GM23338 (cell line): ENCODE results near the gene SMURF1. TPM values are rescaled to one million over a fixed set of nuclear protein-coding genes. Genes with fewer than 3 reads are reported as not detected.

Experiments
- ATAC-seq: fragments of 200-7000 bp; cut with Tn5 transposase; 3 replicates; pipeline ENCODE4 v1.9.1; 2020
- DNase-seq: peaks from one replicate; pipeline ENCODE4 v3.0.0-alpha.2; 2015; ENCODE audit warnings: low spot score
- H2AFZ ChIP-seq: fragments of 200-600 bp; sonication (generic); 2 replicates; pipeline ENCODE4 v1.8.0; 2016; ENCODE audit warnings: antibody characterized with exemption, mild to moderate bottlenecking, moderate library complexity
- H3F3A ChIP-seq: fragments of 200-600 bp; sonication (generic); replicated peaks from 2 replicates; pipeline ENCODE4 v1.8.0; 2017; ENCODE audit warnings: antibody characterized with exemption, mixed run types, low read depth
- H3K27ac ChIP-seq: fragments of 200-600 bp; sonication (generic); 2 replicates; pipeline ENCODE4 v1.6.1; 2016; ENCODE audit warnings: low read depth
- H3K27me3 ChIP-seq: fragments of 200-600 bp; sonication (generic); 2 replicates; pipeline ENCODE4 v1.8.0; 2016; ENCODE audit warnings: mild to moderate bottlenecking, mixed run types, moderate library complexity; ENCODE audit not compliant: insufficient read depth
- H3K36me3 ChIP-seq: fragments of 200-600 bp; sonication (generic); 2 replicates; pipeline ENCODE4 v1.8.0; 2016; ENCODE audit warnings: mild to moderate bottlenecking; ENCODE audit not compliant: insufficient read depth
- H3K4me1 ChIP-seq: fragments of 200-600 bp; sonication (generic); 2 replicates; pipeline ENCODE4 v1.8.0; 2016; ENCODE audit warnings: mild to moderate bottlenecking, moderate library complexity; ENCODE audit not compliant: insufficient read depth
- H3K4me2 ChIP-seq: fragments of 200-600 bp; sonication (generic); 2 replicates; pipeline ENCODE4 v1.7.1; 2017; ENCODE audit warnings: mixed run types
- H3K4me3 ChIP-seq: fragments of 200-600 bp; sonication (generic); 2 replicates; pipeline ENCODE4 v1.6.1; 2016; ENCODE audit warnings: mixed run types
- H3K79me2 ChIP-seq: fragments of 200-600 bp; sonication (generic); replicated peaks from 2 replicates; pipeline ENCODE4 v1.8.0; 2017; ENCODE audit warnings: mild to moderate bottlenecking; ENCODE audit not compliant: insufficient read depth
- H3K9me2 ChIP-seq: fragments of 200-600 bp; sonication (generic); 2 replicates; pipeline ENCODE4 v1.8.0; 2017; ENCODE audit not compliant: insufficient read depth
- H4K20me1 ChIP-seq: fragments of 200-600 bp; sonication (generic); replicated peaks from 2 replicates; pipeline ENCODE4 v1.8.0; 2017; ENCODE audit warnings: mild to moderate bottlenecking; ENCODE audit not compliant: insufficient read depth
- H3K27ac Mint-ChIP-seq: 2 replicates; pipeline ENCODE4 v1.8.0; 2020; ENCODE audit warnings: inconsistent platforms, mild to moderate bottlenecking, moderate library complexity, mixed read lengths
- H3K27me3 Mint-ChIP-seq: 3 replicates; pipeline ENCODE4 v1.8.0; 2022; ENCODE audit warnings: low read depth, mild to moderate bottlenecking, moderate library complexity, mixed read lengths, inconsistent platforms; ENCODE audit not compliant: insufficient read depth, poor library complexity
- H3K36me3 Mint-ChIP-seq: 3 replicates; pipeline ENCODE4 v1.8.0; 2021; ENCODE audit warnings: low read depth, mild to moderate bottlenecking, inconsistent platforms, moderate library complexity, mixed read lengths
- H3K4me1 Mint-ChIP-seq: 3 replicates; pipeline ENCODE4 v1.8.0; 2020; ENCODE audit warnings: mild to moderate bottlenecking, inconsistent platforms, mixed read lengths
- H3K4me3 Mint-ChIP-seq: 3 replicates; pipeline ENCODE4 v1.8.0; 2021; ENCODE audit warnings: moderate library complexity, mild to moderate bottlenecking, inconsistent platforms, mixed read lengths
- H3K9me3 Mint-ChIP-seq: 3 replicates; pipeline ENCODE4 v1.8.0; 2020; ENCODE audit warnings: moderate library complexity, mild to moderate bottlenecking, inconsistent platforms, mixed read lengths
- CREB1 ChIP-seq: fragments of 250-450 bp; sonication (Bioruptor Pico); IDR thresholded peaks from 2 replicates; pipeline ENCODE4 v1.5.0; 2020; ENCODE audit warnings: low read depth, mild to moderate bottlenecking, moderate library complexity
- EZH2 ChIP-seq: fragments of 200-600 bp; sonication (generic); IDR thresholded peaks from one replicate; pipeline ENCODE4 v1.8.0; 2017; ENCODE audit warnings: antibody characterized with exemption, mild to moderate bottlenecking, low read depth; ENCODE audit not compliant: unreplicated experiment
- EZH2phosphoT487 ChIP-seq: fragments of 200-600 bp; sonication (generic); IDR thresholded peaks from one replicate; pipeline ENCODE4 v1.8.1; 2018; ENCODE audit warnings: antibody characterized with exemption; ENCODE audit not compliant: unreplicated experiment
- JUNB ChIP-seq: IDR thresholded peaks from one replicate; pipeline ENCODE4 v1.6.1; 2016; ENCODE audit warnings: antibody characterized with exemption; ENCODE audit not compliant: unreplicated experiment
- STAT1 ChIP-seq: IDR thresholded peaks from one replicate; pipeline ENCODE4 v1.6.1; 2016; ENCODE audit warnings: antibody characterized with exemption; ENCODE audit not compliant: unreplicated experiment
- ZNF331 ChIP-seq: fragments of 250-450 bp; sonication (Bioruptor Pico); IDR thresholded peaks from 2 replicates; pipeline ENCODE4 v1.5.0; 2020; ENCODE audit warnings: low read depth, mild to moderate bottlenecking, moderate library complexity
- polyA plus RNA-seq: library from polyadenylated mRNA; unstranded; fragments of >200 nt; fragmentation: Nextera tagmentation; extraction: Ambion mirVana; gene quantifications from 2 replicates; pipeline ENCODE4 v1.2.1, GENCODE V29; 2016
- total RNA-seq: library from RNA; depleted of rRNA; stranded (reverse); fragments of >200 nt; shearing (Covaris generic); gene quantifications from 2 replicates; pipeline ENCODE4 v1.2.3, GENCODE V29; 2014
- TF ChIP-seq, protein P1 (sequence below): IDR thresholded peaks from one replicate; pipeline ENCODE4 v1.6.1; 2018; ENCODE audit warnings: antibody characterized with exemption; ENCODE audit not compliant: unreplicated experiment
- TF ChIP-seq, protein P2 (sequence below), 2 experiments: fragments of 200-600 bp in 1 of 2; sonication (generic) in 1 of 2; conservative IDR thresholded peaks; 2 replicates each; pipeline versions ENCODE4 v1.5.1 to v1.6.1; 2016 to 2017; ENCODE audit warnings: antibody characterized with exemption in 2 of 2, low read depth in 2 of 2, mild to moderate bottlenecking in 2 of 2, moderate library complexity in 1 of 2

The SMURF1 gene
- total and polyA plus RNA-seq, 2 experiments from 2014 or later, result 5.8 to 23.9 TPM

DNA sequence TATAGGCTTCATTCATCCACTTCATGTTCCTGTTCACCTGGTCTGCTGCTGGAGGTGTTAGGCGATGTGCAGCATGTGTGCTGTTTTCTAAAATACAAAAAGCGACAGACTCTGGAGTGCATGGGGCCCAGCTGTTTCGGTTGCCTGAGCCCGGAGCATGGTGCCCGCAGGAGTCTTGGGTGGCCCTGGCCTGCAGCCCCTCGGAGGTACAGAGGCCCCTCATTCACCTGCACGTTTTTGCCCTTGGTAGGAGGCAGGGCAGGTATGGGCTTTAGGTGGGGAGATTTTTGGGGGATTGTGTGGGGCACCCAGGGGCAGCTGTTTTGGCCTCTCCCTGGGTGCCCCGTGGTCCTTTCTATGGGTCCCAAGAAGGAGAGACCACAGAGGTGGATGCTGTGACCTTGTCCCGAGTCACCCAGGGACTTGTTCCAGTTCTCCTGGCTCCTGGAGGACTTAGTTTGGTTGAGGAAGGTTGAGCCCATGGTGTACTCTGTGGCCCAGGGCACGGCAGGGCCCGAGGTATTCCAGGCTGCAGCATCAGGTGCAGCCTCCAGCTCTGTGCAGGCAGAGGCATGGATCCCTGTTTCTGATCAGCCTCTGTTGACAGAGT lies 134.9 kb downstream of the SMURF1 start:
- DNase-seq (no peak), ATAC-seq (no peak)
- Histone ChIP-seq H3K36me3 (peaks cover 18% of the 10 kb centered on the region), H3K4me1 (no peaks in the 10 kb centered on the region), H3K4me2 (no peak overlapping the region), H3K9me2 (no peaks in the 10 kb centered on the region), H3K4me3 (no peak overlapping the region), H3K27me3 (no peaks in the 10 kb centered on the region), H3K79me2 (no peaks in the 10 kb centered on the region), H4K20me1 (no peaks in the 10 kb centered on the region; the same call in 1 of the 2 replicates), H2AFZ (no peak overlapping the region), H3F3A (no peaks in the 10 kb centered on the region), H3K27ac (no peak overlapping the region)
- H3K4me1 Mint-ChIP-seq, result no peaks in the 10 kb centered on the region
- peaks cover 83% of the 10 kb centered on the region for H3K36me3 Mint-ChIP-seq
- peaks cover 4% of the 10 kb centered on the region for H3K27me3 Mint-ChIP-seq
- H3K27ac Mint-ChIP-seq, result no peak overlapping the region
- TF ChIP-seq STAT1, result no peak
- TF ChIP-seq CREB1 (CRISPR knock-in tag), result no peak
- no peak for TF ChIP-seq EZH2phosphoT487
- H3K4me3 Mint-ChIP-seq, result no peak overlapping the region
- no peaks in the 10 kb centered on the region for H3K9me3 Mint-ChIP-seq

DNA sequence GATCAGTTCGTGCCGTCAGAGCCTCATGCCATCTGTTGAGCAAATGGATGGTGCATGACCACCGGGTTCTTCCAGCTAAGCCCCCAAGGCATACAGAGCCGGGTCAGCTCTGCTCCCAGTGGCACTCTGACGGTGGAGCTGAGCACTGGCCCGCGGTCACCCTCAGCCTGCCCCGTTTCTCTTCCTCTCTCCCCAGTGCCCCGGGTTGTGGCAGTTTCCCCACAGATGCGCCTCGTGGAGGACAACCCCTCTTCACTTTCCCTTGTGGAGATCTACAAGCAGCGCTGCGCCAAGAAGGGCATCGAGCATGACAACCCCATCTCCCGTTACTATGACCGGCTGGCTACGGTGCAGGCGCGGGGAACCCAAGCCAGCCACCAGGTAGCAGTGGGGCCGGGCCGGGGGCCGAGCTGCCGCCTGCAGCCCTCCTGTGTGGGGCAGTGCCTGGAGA lies 135.7 kb downstream of the SMURF1 start:
- H3K27me3 Mint-ChIP-seq, result peaks cover 4% of the 10 kb centered on the region
- Histone ChIP-seq H2AFZ (no peak overlapping the region), H3K9me2 (no peaks in the 10 kb centered on the region), H3K36me3 (peaks cover 12% of the 10 kb centered on the region), H3K27ac (no peak overlapping the region), H3F3A (no peaks in the 10 kb centered on the region), H3K27me3 (no peaks in the 10 kb centered on the region), H3K4me2 (no peak overlapping the region), H4K20me1 (no peaks in the 10 kb centered on the region; the same call in 1 of the 2 replicates), H3K4me1 (no peaks in the 10 kb centered on the region), H3K79me2 (no peaks in the 10 kb centered on the region), H3K4me3 (no peak overlapping the region)
- H3K36me3 Mint-ChIP-seq, result peaks cover 81% of the 10 kb centered on the region
- TF ChIP-seq, protein P1, sequence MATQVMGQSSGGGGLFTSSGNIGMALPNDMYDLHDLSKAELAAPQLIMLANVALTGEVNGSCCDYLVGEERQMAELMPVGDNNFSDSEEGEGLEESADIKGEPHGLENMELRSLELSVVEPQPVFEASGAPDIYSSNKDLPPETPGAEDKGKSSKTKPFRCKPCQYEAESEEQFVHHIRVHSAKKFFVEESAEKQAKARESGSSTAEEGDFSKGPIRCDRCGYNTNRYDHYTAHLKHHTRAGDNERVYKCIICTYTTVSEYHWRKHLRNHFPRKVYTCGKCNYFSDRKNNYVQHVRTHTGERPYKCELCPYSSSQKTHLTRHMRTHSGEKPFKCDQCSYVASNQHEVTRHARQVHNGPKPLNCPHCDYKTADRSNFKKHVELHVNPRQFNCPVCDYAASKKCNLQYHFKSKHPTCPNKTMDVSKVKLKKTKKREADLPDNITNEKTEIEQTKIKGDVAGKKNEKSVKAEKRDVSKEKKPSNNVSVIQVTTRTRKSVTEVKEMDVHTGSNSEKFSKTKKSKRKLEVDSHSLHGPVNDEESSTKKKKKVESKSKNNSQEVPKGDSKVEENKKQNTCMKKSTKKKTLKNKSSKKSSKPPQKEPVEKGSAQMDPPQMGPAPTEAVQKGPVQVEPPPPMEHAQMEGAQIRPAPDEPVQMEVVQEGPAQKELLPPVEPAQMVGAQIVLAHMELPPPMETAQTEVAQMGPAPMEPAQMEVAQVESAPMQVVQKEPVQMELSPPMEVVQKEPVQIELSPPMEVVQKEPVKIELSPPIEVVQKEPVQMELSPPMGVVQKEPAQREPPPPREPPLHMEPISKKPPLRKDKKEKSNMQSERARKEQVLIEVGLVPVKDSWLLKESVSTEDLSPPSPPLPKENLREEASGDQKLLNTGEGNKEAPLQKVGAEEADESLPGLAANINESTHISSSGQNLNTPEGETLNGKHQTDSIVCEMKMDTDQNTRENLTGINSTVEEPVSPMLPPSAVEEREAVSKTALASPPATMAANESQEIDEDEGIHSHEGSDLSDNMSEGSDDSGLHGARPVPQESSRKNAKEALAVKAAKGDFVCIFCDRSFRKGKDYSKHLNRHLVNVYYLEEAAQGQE, result no peak
- TF ChIP-seq EZH2phosphoT487, result no peak
- no peak overlapping the region for H3K4me3 Mint-ChIP-seq
- no peaks in the 10 kb centered on the region for H3K4me1 Mint-ChIP-seq
- no peak overlapping the region for H3K27ac Mint-ChIP-seq
- no peaks in the 10 kb centered on the region for H3K9me3 Mint-ChIP-seq
- no peak for DNase-seq
- ATAC-seq, result no peak

DNA sequence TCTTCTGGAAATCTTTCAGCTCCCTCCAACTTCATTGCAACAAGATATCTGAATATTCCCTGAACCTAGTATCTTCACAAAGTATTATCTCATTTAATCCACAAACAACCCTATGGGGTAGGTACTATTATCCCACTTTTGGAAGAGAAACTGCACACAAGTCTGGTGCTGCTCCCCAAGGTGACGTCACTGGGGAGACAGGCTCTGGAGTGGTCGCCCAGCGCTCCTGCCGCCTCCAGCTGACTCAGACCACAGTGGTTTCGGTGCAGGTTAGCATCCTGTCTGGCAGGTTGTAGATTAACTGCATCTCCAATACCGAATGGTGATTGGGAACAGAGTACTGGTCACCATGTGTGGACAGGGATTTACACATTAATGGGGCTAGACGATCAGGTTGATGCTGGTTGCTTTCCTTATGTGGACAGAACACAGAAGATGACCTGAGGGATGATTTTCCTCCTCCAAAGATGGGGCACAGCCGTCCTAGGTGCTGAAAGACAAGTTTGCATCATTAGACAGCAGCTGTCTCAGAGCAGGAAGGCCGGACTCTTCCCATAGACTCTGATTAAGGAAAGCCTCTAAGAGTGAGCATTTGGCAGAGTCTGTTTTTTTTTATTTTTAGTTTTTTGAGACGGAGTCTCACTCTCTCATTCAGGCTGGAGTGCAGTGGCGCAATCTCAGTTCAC lies 137.0 kb downstream of the SMURF1 start:
- Mint-ChIP-seq H3K4me1 (no peaks in the 10 kb centered on the region; the same call in 2 of the 3 replicates), H3K4me3 (no peak overlapping the region), H3K27ac (no peak overlapping the region), H3K27me3 (peaks cover 6% of the 10 kb centered on the region), H3K9me3 (no peaks in the 10 kb centered on the region), H3K36me3 (peaks cover 73% of the 10 kb centered on the region)
- Histone ChIP-seq H3K4me2 (no peak overlapping the region), H3K27ac (no peak overlapping the region), H3K9me2 (no peaks in the 10 kb centered on the region), H3K27me3 (no peaks in the 10 kb centered on the region), H3K79me2 (no peaks in the 10 kb centered on the region), H3K4me3 (no peak overlapping the region), H3K36me3 (peaks cover 4% of the 10 kb centered on the region; the same call in 1 of the 2 replicates), H3K4me1 (no peaks in the 10 kb centered on the region), H3F3A (no peaks in the 10 kb centered on the region), H4K20me1 (no peaks in the 10 kb centered on the region; the same call in 1 of the 2 replicates), H2AFZ (no peak overlapping the region)
- ATAC-seq, result no peak
- DNase-seq, result no peak
- no peak for TF ChIP-seq JUNB
- TF ChIP-seq EZH2phosphoT487, result no peak
- TF ChIP-seq, protein P1, result no peak
- TF ChIP-seq EZH2, result no peak
- TF ChIP-seq CREB1 (CRISPR knock-in tag), result no peak
- TF ChIP-seq, protein P2, sequence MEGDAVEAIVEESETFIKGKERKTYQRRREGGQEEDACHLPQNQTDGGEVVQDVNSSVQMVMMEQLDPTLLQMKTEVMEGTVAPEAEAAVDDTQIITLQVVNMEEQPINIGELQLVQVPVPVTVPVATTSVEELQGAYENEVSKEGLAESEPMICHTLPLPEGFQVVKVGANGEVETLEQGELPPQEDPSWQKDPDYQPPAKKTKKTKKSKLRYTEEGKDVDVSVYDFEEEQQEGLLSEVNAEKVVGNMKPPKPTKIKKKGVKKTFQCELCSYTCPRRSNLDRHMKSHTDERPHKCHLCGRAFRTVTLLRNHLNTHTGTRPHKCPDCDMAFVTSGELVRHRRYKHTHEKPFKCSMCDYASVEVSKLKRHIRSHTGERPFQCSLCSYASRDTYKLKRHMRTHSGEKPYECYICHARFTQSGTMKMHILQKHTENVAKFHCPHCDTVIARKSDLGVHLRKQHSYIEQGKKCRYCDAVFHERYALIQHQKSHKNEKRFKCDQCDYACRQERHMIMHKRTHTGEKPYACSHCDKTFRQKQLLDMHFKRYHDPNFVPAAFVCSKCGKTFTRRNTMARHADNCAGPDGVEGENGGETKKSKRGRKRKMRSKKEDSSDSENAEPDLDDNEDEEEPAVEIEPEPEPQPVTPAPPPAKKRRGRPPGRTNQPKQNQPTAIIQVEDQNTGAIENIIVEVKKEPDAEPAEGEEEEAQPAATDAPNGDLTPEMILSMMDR (conservative IDR thresholded peaks at IDR 0.05; ENCODE audit: low read depth in 2 of 2), result no peak
- TF ChIP-seq ZNF331, result no peak
